Lower leg skin (tissue), 3 donors: ENCODE data around the gene KRTAP6-3.

ENCODE experiments used
- CTCF ChIP-seq, 3 donors: fragments of 450-650 bp; IDR thresholded peaks; one replicate each; pipeline ENCODE4 v1.5.1; 2016; ENCODE audit warnings: antibody characterized with exemption in 3 of 3, mild to moderate bottlenecking in 3 of 3, moderate library complexity in 2 of 3
- POLR2A ChIP-seq, 2 donors: fragments of 450-650 bp; IDR thresholded peaks; one replicate each; pipeline ENCODE4 v1.6.1; 2016 to 2017; ENCODE audit warnings: antibody characterized with exemption in 2 of 2, mild to moderate bottlenecking in 1 of 2, moderate library complexity in 1 of 2

- TF ChIP-seq CTCF (IDR thresholded peaks at IDR 0.05) (no peak), POLR2A (IDR thresholded peaks at IDR 0.05) (no peak)
These were observed 23.0 kb downstream of the KRTAP6-3 start for GRCh38 chr21:30615199-30615598.
